NCI-H510A (cell line): Measurements from ENCODE around the gene CXCL12.

ENCODE experiments used
- DNase-seq: peaks from one replicate; lab custom pipeline; 2025; lab: John Stamatoyannopoulos, UW

Gene CXCL12

GRCh38 chr10:44399659-44400451 lies 15.0 kb upstream of the CXCL12 start:
- no peak for DNase-seq

- no peak for DNase-seq
Measured at GRCh38 chr10:44398747-44399658, 14.1 kb upstream of the CXCL12 start.

- DNase-seq = no peak
Measured at GRCh38 chr10:44398271-44398670, 13.4 kb upstream of the CXCL12 start.

- DNase-seq = no peak
Measured at GRCh38 chr10:44397476-44398225, 12.8 kb upstream of the CXCL12 start.

GRCh38 chr10:44396671-44397191 lies 11.8 kb upstream of the CXCL12 start:
- DNase-seq = no peak

- no peak for DNase-seq
Measured at GRCh38 chr10:44395902-44396670, 11.2 kb upstream of the CXCL12 start.

GRCh38 chr10:44395396-44395795 lies 10.5 kb upstream of the CXCL12 start:
- no peak for DNase-seq

GRCh38 chr10:44394696-44395381 lies 9.9 kb upstream of the CXCL12 start:
- no peak for DNase-seq

- no peak for DNase-seq
Measured at GRCh38 chr10:44393834-44394547, 9.1 kb upstream of the CXCL12 start.

GRCh38 chr10:44393051-44393630 lies 8.2 kb upstream of the CXCL12 start:
- no peak for DNase-seq

- no peak for DNase-seq
Measured at GRCh38 chr10:44392420-44392819, 7.5 kb upstream of the CXCL12 start.

- no peak for DNase-seq
Measured at GRCh38 chr10:44391981-44392380, 7.1 kb upstream of the CXCL12 start.

GRCh38 chr10:44390585-44391072 lies 5.7 kb upstream of the CXCL12 start:
- DNase-seq = no peak

- no peak for DNase-seq
Measured at GRCh38 chr10:44389556-44389955, 4.7 kb upstream of the CXCL12 start.

GRCh38 chr10:44389150-44389549 lies 4.3 kb upstream of the CXCL12 start:
- no peak for DNase-seq

- no peak for DNase-seq
Measured at GRCh38 chr10:44388641-44389040, 3.7 kb upstream of the CXCL12 start.

- no peak for DNase-seq
Measured at GRCh38 chr10:44387853-44388251, 3.0 kb upstream of the CXCL12 start.

GRCh38 chr10:44386546-44387052 lies 1.7 kb upstream of the CXCL12 start:
- DNase-seq = no peak

- DNase-seq = no peak
Measured at GRCh38 chr10:44385696-44386441, 972 bp upstream of the CXCL12 start.
